ENCODE measurements around the gene TAS2R40. TPM values are rescaled to one million over a fixed set of nuclear protein-coding genes. Genes with fewer than 3 reads are reported as not detected.

TAS2R40 gene
- total RNA-seq, 1 donor = not detected

DNA sequence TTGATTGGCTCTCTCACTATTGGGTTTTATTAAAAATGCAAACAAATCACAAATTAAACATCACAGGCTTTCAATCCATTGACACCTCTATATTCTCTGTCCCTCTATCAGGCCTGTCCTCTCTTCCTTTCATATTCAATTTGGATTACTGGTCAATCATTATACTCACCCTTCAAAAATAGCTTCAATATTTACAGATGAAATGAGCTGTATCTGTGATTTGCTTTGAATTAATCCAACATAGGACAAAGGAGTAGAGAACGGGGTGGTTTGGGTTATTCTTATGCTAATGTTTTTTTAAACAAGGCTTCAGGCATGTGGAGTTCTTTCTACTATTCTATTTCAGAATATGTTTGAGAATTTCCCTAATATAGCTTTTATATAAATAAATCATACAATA lies 36.3 kb upstream of the TAS2R40 start:
- H3K4me3 ChIP-seq (ENCODE audit: low read depth, low read length) = no peak overlapping the region
- no peak for DNase-seq (ENCODE audit: low read depth)
- TF ChIP-seq, protein P1, sequence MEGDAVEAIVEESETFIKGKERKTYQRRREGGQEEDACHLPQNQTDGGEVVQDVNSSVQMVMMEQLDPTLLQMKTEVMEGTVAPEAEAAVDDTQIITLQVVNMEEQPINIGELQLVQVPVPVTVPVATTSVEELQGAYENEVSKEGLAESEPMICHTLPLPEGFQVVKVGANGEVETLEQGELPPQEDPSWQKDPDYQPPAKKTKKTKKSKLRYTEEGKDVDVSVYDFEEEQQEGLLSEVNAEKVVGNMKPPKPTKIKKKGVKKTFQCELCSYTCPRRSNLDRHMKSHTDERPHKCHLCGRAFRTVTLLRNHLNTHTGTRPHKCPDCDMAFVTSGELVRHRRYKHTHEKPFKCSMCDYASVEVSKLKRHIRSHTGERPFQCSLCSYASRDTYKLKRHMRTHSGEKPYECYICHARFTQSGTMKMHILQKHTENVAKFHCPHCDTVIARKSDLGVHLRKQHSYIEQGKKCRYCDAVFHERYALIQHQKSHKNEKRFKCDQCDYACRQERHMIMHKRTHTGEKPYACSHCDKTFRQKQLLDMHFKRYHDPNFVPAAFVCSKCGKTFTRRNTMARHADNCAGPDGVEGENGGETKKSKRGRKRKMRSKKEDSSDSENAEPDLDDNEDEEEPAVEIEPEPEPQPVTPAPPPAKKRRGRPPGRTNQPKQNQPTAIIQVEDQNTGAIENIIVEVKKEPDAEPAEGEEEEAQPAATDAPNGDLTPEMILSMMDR (IDR thresholded peaks at IDR 0.05; ENCODE audit: insufficient read depth, low read length) = no peak

DNA sequence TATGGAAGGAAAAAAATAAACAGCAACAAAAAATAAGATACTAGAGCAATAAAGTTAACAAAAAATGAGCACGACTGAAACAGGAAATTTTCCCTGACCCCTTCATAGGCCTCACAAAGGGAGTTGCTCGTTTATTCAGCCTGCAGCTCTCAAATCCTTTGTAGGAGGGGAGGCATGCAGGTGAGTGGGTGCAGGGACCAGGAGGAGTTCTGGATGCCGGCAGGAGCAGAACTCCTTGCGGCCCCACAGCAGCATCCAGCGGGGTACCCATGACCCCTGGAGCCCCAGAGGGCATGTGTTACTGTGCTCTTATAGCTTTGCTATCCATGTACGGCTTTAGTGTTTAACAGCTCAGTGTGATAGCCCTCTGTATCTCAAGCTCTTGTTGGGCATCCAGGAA lies 32.8 kb upstream of the TAS2R40 start:
- H3K4me3 ChIP-seq (ENCODE audit: low read depth, low read length) = no peak overlapping the region
- TF ChIP-seq, protein P1 (IDR thresholded peaks at IDR 0.05; ENCODE audit: insufficient read depth, low read length) = no peak
- no peak for DNase-seq (ENCODE audit: low read depth)

DNA sequence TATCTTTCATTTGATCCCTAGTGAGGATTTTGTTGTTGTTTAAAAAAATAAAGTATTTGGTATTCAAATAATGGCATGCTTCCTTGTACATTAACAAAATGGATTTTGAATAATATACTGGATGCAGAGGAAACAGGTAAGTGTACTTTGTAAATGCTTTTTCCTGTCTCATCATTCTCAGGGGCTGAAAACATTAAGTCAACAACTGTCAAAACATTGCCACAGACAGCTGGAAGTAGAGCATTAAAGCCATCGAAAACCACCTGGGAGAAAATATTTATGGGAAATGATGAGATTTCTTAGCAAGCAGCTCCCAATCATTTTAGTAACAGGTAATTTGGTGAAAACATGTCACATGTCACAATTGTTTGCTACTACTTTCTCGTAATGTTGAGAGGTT lies 28.0 kb upstream of the TAS2R40 start:
- DNase-seq (ENCODE audit: low read depth) = no peak
- TF ChIP-seq, protein P1 (IDR thresholded peaks at IDR 0.05; ENCODE audit: insufficient read depth, low read length) = no peak
- no peak overlapping the region for H3K4me3 ChIP-seq (ENCODE audit: low read depth, low read length)

DNA sequence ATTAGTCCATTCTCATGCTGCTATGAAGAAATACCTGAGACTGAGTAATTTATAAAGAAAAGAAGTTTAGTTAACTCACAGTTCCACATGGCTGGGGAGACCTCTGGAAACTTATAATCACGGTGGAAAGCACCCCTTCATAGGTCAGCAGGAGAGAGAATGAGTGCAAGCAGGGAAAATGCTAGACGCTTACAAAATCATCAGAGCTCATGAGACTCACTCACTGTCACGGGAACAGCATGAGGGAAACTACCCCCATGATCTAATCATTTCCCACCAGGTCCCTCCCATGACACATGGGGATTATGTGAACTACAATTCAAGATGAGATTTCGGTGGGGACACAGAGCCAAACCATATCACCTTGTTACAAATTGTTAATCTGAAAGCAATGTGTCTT lies 22.8 kb upstream of the TAS2R40 start:
- no peak for DNase-seq (ENCODE audit: low read depth)
- H3K4me3 ChIP-seq (ENCODE audit: low read depth, low read length) = no peak overlapping the region
- TF ChIP-seq, protein P1 (IDR thresholded peaks at IDR 0.05; ENCODE audit: insufficient read depth, low read length) = no peak

DNA sequence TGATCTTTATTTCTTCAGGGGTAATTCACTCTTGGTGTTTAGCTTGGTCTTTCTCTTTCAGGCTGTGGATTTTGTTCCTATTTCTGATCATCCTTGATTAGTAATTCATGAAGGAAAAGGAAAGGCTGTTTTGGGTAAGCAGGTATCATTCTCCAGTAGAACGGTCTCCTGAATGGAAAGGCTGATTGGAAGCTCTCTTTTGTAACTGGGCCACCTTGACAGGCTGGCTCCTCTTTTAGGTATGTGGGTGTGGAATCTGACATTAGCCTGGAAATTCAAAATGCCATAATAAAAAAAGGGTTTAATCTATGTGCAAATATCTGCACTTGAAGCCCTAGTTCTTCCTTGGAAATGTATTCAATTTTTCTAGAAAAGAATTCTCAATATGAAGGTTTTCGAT lies 19.7 kb upstream of the TAS2R40 start:
- H3K4me3 ChIP-seq (ENCODE audit: low read depth, low read length) = no peak overlapping the region
- no peak for DNase-seq (ENCODE audit: low read depth)
- TF ChIP-seq, protein P1 (IDR thresholded peaks at IDR 0.05; ENCODE audit: insufficient read depth, low read length) = no peak

DNA sequence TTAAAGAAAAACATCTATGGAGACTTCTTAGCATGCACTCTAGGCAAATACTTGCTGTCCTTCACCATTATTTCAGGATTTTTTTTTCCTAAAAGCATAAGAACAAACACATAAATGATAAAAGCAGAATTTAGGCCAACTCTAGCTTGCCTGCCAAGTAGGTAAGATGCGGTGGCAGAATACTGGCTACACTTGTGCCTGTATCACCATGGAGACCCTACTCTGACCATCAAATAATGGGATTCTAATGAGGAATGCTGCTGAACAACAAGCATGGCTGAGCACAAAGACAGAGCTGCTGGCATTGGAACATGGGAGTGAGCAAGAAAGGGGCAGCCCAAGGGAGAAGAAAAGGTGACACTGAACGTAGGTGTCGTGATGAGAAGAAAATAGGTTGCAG lies 18.5 kb upstream of the TAS2R40 start:
- TF ChIP-seq, protein P1 (IDR thresholded peaks at IDR 0.05; ENCODE audit: insufficient read depth, low read length) = no peak
- DNase-seq (ENCODE audit: low read depth) = no peak
- no peak overlapping the region for H3K4me3 ChIP-seq (ENCODE audit: low read depth, low read length)

DNA sequence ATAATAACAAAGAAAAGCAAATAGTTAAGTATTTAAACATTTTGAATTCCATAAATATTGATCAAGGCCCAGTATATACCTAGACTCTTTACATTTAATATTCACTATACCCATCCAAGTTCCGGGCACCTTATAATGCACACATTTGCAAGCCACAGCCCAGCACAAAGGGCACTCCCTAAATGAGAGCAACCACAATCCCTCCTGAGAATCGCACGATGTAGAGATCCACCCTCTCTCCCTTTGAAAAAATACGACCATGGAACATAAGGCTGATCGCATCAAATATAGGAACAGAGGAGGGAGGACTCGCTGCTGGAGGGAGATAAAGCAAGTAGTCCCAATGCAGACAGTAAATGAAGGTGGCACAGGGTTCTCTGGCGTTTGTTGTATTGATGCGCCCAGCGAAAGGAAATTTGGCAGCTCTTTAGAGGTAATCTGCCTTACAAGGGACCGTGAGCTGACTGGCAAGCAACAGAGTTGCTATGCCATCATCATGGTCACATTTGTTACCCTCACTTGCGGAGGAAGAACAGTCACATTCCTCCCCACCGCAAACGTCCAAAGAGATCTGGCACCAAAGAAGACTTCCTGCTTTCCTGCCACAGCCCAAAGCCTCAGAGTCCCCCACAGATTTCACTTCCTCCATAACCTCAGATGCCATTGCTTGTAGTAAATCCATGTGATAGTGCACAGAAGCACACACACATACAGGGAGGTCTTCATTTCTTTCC lies 16.1 kb upstream of the TAS2R40 start:
- H3K4me3 ChIP-seq (ENCODE audit: low read depth, low read length) = no peak overlapping the region
- no peak for DNase-seq (ENCODE audit: low read depth)
- TF ChIP-seq, protein P1 (IDR thresholded peaks at IDR 0.05; ENCODE audit: insufficient read depth, low read length) = no peak
